CD4-positive, alpha-beta T cell treated with Interleukin-6 for 4 hours (primary cell): ENCODE data around the gene ITGA5.
A peak's percentile ranks its signal among the peaks of the same experiment; 100 is the strongest.

Experiments used
- DNase-seq: peaks from one replicate; pipeline ENCODE4 v3.0.0-alpha.2; 2020; ENCODE audit warnings: mixed read lengths

ITGA5 gene

DNA sequence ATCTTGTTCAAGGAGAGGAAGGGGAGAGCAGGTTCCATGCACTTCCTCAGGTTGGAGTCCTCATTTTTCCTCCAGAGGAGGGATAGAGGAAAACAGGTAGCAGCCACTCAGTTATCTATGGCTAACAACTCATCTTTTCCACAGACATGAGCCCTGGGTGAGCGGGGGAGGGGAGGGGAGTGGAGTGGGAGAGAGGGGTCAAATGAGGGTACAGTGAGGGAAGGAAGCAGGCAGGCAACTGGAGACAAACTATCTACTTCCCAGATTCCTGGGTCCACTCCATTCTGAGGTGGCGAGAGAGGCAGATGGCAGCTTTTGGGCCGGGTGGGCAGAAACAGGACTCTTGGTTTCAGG is 32.0 kb downstream of the ITGA5 start:
- DNase-seq, result no peak

GRCh38 chr12:54386403-54387113 is 32.5 kb downstream of the ITGA5 start:
- DNase-seq, result no peak

DNA sequence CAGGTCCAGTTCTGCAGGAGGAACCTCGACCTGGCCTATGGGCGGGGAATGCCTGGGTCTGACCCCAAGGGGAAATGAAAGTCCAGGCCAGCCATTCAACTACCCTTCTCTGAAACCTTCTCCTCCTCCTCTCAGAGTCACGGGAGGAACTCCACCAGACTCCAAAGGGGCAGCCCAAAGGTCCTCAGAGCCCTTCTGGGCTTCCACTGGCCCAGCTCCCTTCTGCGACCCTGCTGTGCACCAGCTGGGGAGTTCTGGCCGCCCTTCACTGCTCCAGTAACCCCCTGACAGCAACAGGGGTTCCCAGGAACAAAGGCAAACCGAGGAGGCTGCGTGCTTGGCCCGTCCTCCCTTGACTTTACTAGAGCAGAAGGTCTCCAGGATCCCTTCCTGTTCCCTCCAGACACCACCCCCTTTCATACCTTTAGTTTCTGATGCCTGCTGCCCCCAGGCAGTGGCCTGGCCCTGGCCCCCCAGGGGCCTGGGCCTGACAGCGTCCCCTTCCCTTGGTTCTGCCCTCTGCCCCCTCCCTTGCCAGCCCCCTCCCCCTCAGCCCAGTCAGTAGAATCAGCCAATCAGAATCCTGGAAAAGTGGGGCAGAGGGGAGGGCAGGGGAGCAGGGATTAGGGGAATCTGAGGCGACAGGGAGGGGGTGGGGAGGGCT is 33.7 kb downstream of the ITGA5 start:
- DNase-seq, result no peak

- DNase-seq, result no peak
Observed at GRCh38 chr12:54384591-54385041, 34.5 kb downstream of the ITGA5 start, which contains the start of gene ZNF385A. Gene ZNF385A, minus strand, starts transcription at chr12:54384733. Its CDS starts 219 bp downstream, at chr12:54384514.

DNA sequence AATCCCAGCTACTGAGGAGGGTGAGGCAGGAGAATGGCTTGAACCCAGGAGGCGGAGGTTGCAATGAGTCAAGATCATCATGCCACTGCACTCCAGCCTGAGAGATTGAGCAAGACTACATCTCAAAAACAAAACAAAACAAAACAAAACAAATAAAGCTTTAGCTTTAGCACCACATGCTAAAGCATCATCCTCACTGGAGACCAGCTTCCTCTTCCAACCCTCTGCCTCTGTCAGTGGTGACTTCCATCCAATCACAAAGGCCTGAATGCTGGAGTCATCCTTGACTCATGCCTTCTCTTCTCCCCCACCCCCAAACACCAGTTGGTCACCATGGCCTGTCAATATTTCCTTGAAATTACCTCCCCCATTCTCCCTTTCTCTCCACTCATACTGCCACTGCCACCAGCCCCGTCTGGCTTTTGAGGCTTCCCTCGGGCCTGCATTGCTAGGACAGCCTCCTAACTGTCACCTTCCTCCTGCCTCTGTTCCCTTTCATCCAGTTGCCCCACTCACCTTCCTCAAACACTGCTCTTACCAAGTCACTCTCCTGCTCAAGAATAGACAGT is 35.9 kb downstream of the ITGA5 start:
- no peak for DNase-seq

- DNase-seq, result no peak
Observed at GRCh38 chr12:54381136-54381535, 37.9 kb downstream of the ITGA5 start.

DNA sequence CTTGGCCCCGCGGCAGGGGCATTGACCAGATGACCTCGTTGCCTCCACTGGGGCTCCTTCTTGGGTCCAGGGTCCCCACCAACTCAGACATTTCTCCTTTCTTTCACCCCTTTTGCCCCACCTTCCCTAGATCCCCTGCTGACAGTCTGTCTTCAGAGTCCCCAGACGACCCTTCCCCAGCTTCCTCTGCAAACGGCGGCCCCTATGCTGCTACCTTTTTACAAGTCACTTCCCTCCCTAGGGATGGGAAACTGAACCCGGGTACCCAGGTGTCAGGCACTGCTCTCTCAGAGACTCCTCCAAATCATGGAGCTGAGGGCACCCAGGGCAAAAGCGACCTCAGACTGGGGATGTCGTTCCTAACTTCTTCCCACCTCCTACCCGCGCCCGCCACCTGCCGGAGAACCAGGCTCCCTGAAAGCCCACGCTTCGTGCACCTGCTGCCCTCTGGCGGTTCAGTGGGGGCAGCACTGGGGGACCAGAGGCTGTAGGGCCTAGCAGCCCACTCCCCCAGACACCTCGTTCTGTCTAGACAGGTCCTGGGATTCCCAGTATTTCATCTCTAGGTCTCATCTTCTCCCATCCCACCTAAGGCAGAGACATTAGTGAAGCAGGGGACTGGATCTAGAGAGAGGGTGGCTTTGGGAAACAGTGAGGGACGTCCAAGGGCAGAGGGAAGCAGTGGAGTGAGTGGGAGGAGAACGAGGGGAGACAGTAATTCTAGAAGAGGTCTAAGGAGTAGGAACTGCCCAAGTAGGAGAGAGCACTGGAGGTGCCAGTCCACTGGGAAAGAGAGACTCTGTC is 39.5 kb downstream of the ITGA5 start:
- peak; percentile 92 for DNase-seq

DNA sequence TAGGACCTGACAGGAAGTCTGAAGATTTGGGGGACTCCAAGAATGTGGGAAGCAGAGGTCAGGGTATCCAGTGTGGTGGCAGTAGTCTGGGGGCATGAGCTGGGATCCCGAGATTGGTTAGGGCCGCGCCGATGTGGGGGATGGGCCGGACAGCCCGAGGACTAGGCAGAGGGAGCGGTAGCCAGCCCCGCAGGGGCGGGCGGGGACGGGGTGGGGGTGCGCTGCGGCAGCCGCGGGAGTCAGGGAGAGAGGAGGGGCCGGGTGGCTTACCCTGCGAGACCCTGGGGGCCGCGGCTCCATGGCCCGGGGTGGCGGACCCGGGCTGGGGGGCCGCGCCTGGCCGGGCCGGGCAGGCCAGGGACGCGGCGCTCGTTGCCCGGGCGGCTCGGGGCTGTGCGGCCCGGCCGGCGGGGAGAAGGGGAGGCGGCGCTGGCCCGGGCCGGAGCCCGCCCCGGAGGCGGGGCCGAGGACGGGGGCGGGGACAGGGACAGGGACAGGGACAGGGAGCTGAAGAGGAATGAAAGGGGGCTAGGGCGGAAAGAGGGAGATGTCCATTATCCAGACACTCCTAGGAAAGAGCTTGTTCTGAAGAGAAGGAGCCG is 40.2 kb downstream of the ITGA5 start:
- DNase-seq, result no peak

- no peak for DNase-seq
Observed at GRCh38 chr12:54377797-54378515, 41.1 kb downstream of the ITGA5 start.

- no peak for DNase-seq
Observed at GRCh38 chr12:54377007-54377406, 42.1 kb downstream of the ITGA5 start.

DNA sequence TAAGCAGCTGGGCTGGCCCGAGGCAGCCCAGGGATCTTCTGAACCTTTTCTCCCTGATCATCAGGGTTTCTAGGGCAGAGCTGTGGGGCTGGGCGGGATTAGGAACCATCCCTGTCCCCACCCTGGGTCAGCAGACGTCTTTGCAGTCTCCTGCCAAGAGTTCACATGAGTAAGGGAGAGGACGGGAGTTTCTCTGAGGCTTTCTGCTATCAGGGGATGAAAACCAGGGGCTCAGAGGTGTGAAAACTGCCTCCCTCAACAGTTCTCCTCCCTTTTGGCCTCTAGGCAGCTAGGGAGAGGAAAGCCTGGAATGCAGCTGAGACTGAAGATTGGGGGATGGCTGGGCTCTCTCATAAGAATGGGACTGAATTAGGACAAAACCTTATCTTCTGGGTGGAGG is 42.5 kb downstream of the ITGA5 start:
- no peak for DNase-seq

GRCh38 chr12:54375259-54375579 is 43.8 kb downstream of the ITGA5 start:
- DNase-seq, result no peak

GRCh38 chr12:54374562-54375258 is 44.4 kb downstream of the ITGA5 start:
- no peak for DNase-seq

DNA sequence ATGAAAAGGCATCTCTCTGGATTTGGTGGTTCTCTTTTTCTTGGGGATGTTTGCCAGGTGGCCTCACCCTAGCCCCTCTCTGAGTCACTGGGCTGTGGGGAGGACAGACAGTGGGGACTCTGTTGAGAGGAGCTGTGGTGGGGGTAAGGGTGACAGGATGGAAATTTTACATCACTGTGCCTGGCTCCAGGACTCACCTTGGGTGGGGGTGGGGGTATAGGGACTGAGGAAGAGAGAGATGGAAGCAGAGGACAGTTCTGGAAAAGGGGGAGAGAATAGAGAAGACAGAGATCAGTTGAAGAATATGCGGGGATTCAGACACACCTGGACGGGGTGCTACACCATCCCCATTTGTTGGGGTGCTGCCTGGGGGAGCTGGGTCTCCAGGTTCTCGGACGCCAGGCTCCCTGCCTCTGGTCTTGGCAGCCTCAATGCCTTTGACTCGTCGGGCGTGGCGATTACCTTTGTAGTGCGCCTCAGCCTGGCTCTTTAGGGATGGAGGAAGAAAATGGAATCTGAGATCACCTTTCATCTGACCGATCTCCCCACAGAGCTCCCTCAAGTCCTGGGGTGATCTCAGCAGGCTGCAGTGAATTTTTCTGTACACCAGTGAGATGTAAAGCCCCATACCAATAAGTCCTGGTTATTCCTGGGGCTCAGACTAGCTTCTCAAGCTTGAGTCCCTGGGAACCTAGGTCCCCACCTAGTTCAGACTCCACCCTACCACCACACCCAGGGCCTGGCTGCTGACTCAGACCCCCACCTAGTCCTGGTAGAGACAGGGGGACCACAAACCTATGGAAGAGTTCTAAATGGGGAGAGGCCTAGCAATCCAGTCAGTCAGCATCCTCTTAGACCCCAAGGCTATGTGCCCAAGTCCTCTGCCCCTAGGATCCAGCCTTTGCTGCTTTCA is 45.2 kb downstream of the ITGA5 start:
- no peak for DNase-seq

DNA sequence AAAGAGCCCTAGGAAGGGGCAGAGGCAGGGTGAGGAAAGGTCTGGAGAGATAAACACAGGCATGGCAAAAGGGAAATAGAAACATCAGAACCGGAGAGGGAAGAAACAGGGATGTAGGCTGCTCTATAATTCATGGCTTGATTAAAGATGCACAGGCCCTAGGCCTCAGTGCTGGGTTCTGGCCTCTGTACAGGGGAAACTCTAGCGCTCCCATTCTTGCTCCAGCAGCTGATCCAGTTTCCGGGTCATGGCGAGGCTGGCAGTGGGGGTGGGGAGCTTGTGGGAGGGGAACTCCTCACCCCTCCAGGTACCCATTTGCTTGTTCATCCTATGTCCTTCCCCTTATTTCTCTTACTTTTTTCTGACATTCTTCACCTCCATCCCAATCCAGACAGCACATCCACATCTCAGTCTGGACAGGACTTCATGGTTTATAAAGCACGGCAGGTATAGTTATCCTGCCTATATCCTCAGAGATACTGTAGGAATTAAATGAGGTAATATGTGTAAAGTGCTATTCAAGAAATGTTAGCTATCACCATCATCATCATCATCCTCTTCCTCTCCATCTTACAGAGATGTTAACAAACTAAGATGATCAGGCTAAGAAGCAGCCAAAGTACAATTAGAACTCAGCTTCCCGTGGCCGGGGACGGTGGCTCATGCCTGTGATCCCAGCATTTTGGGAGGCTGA is 46.8 kb downstream of the ITGA5 start:
- DNase-seq, result no peak

GRCh38 chr12:54371328-54372112 is 47.5 kb downstream of the ITGA5 start:
- DNase-seq, result no peak

DNA sequence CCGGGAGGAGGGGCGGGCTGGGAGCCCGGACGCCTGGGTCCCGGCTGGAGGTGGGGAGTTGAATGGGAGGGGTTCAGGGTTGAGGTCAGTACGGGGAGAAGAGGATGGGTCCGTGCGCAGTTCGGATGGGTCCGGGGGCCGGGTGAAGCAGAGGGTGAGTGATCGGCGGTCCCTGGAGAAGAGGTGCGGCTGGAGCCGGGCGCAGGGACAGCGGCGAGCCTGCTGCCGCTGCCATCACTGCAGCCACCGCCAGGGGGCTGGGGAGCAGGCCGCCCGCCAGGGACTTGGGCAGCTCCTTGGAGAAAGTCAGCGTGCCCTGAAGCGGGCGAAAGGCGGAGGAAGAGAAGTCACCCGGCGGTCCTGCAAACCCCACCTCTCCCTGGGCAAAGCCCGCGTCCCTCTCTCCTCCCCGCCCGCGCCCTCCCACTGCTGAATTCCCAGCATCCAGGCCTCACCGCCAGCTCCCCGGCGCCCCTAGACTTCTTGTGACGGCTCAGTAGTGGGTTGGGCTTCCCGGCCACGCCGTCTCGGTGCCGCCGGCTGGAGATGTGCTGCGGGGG is 48.8 kb downstream of the ITGA5 start:
- peak; percentile 28 for DNase-seq

- no peak for DNase-seq
Observed at GRCh38 chr12:54369597-54370131, 49.4 kb downstream of the ITGA5 start.
